ENCODE results near the gene NRDE2.

DNA sequence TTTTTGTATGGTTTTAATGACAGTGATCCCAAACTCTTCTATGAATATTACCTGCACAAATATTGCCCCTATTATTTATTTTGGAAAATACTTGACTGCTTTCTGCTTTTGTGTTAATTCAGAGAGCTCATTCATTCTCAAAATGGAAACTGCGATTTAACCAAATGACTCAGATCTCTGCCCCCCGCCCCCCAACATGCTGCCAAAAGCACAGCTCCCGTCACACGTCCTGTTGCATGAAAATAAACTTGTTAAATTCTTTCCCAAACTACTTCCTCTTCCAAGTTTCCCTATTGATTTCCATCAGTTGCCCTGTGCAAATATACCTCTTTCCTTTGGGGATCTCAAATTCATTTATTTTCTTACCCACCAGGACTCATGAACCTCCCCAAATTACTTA is 18.0 kb upstream of the NRDE2 start:
- TF ChIP-seq, protein P1, sequence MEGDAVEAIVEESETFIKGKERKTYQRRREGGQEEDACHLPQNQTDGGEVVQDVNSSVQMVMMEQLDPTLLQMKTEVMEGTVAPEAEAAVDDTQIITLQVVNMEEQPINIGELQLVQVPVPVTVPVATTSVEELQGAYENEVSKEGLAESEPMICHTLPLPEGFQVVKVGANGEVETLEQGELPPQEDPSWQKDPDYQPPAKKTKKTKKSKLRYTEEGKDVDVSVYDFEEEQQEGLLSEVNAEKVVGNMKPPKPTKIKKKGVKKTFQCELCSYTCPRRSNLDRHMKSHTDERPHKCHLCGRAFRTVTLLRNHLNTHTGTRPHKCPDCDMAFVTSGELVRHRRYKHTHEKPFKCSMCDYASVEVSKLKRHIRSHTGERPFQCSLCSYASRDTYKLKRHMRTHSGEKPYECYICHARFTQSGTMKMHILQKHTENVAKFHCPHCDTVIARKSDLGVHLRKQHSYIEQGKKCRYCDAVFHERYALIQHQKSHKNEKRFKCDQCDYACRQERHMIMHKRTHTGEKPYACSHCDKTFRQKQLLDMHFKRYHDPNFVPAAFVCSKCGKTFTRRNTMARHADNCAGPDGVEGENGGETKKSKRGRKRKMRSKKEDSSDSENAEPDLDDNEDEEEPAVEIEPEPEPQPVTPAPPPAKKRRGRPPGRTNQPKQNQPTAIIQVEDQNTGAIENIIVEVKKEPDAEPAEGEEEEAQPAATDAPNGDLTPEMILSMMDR (IDR thresholded peaks at IDR 0.05): no peak
- TF ChIP-seq POLR2A (IDR thresholded peaks at IDR 0.05): no peak
